Fibroblast of gingiva (primary cell): ENCODE results near the gene FDX2.

Experiments used
- DNase-seq: peaks from one replicate; pipeline ENCODE4 v3.0.0-alpha.2; 2011; ENCODE audit warnings: low read depth

Gene FDX2

GRCh38 chr19:10299545-10300458, 16.0 kb downstream of the FDX2 start:
- DNase-seq: no peak

GRCh38 chr19:10295847-10296591, 19.8 kb downstream of the FDX2 start:
- no peak for DNase-seq

GRCh38 chr19:10295305-10295846, 20.4 kb downstream of the FDX2 start:
- DNase-seq: no peak

- no peak for DNase-seq
Measured at GRCh38 chr19:10294368-10294697, 21.5 kb downstream of the FDX2 start.

- DNase-seq: no peak
Measured at GRCh38 chr19:10293637-10294367, 22.0 kb downstream of the FDX2 start.

GRCh38 chr19:10292789-10293636, 22.8 kb downstream of the FDX2 start:
- no peak for DNase-seq

GRCh38 chr19:10292206-10292788, 23.5 kb downstream of the FDX2 start:
- peak; percentile 60 for DNase-seq

GRCh38 chr19:10291554-10292205, 24.1 kb downstream of the FDX2 start:
- DNase-seq: no peak

- DNase-seq: peak; percentile 36
Measured at GRCh38 chr19:10290876-10291553, 24.8 kb downstream of the FDX2 start.

- no peak for DNase-seq
Measured at GRCh38 chr19:10290357-10290875, 25.4 kb downstream of the FDX2 start.

- no peak for DNase-seq
Measured at GRCh38 chr19:10289836-10290356, 25.9 kb downstream of the FDX2 start, which contains the start of gene ICAM5. TSS of gene ICAM5 (plus strand) at chr19:10289952. CDS start at chr19:10290044, 92 bp downstream.

- DNase-seq: no peak
Measured at GRCh38 chr19:10289167-10289835, 26.5 kb downstream of the FDX2 start.

- DNase-seq: no peak
Measured at GRCh38 chr19:10288662-10289166, 27.1 kb downstream of the FDX2 start.

GRCh38 chr19:10286803-10287737, 28.7 kb downstream of the FDX2 start, which contains the start of gene ICAM4:
TSS of gene ICAM4 (plus strand) at chr19:10286955. CDS start at chr19:10287013, 58 bp downstream.
- DNase-seq: no peak

GRCh38 chr19:10285393-10285792, 30.4 kb downstream of the FDX2 start:
- no peak for DNase-seq

- no peak for DNase-seq
Measured at GRCh38 chr19:10284960-10285278, 30.9 kb downstream of the FDX2 start.
